ENCODE results near the gene MAP4K1. TPM values are rescaled to one million over a fixed set of nuclear protein-coding genes. Genes with fewer than 3 reads are reported as not detected.
A peak's percentile ranks its signal among the peaks of the same experiment; 100 is the strongest.

The MAP4K1 gene
- total RNA-seq, 1 experiment from 2014 or later = 11.1 TPM

- Histone ChIP-seq H3K4me3 (ENCODE audit: low read depth in 2 of 2, low read length in 2 of 2) (peak overlapping the region; percentile 50 to 68), H3K27ac (ENCODE audit: low read length) (peak overlapping the region; percentile 96), H3K9me3 (ENCODE audit: control insufficient read depth, insufficient read depth, low read depth, low read length) (no peaks in the 10 kb centered on the region), H3K27me3 (ENCODE audit: control insufficient read depth, insufficient read depth, low read length) (no peaks in the 10 kb centered on the region), H3K4me1 (ENCODE audit: control insufficient read depth, insufficient read depth, low read length) (peaks cover 30% of the 10 kb centered on the region), H3K36me3 (ENCODE audit: control insufficient read depth, insufficient read depth, low read length) (no peaks in the 10 kb centered on the region)
- ATAC-seq (no peak), DNase-seq (ENCODE audit: low read depth, low spot score) (no peak)
- TF ChIP-seq POLR2AphosphoS5 (IDR thresholded peaks at IDR 0.05; ENCODE audit: low read depth, low read length) (no peak), TCF7L2 (IDR thresholded peaks at IDR 0.05; ENCODE audit: low read depth, low read length) (no peak), SIN3A (IDR thresholded peaks at IDR 0.05; ENCODE audit: borderline replicate concordance, insufficient read depth, low read depth, low read length) (no peak)
- TF ChIP-seq, protein P1, sequence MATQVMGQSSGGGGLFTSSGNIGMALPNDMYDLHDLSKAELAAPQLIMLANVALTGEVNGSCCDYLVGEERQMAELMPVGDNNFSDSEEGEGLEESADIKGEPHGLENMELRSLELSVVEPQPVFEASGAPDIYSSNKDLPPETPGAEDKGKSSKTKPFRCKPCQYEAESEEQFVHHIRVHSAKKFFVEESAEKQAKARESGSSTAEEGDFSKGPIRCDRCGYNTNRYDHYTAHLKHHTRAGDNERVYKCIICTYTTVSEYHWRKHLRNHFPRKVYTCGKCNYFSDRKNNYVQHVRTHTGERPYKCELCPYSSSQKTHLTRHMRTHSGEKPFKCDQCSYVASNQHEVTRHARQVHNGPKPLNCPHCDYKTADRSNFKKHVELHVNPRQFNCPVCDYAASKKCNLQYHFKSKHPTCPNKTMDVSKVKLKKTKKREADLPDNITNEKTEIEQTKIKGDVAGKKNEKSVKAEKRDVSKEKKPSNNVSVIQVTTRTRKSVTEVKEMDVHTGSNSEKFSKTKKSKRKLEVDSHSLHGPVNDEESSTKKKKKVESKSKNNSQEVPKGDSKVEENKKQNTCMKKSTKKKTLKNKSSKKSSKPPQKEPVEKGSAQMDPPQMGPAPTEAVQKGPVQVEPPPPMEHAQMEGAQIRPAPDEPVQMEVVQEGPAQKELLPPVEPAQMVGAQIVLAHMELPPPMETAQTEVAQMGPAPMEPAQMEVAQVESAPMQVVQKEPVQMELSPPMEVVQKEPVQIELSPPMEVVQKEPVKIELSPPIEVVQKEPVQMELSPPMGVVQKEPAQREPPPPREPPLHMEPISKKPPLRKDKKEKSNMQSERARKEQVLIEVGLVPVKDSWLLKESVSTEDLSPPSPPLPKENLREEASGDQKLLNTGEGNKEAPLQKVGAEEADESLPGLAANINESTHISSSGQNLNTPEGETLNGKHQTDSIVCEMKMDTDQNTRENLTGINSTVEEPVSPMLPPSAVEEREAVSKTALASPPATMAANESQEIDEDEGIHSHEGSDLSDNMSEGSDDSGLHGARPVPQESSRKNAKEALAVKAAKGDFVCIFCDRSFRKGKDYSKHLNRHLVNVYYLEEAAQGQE (IDR thresholded peaks at IDR 0.05; ENCODE audit: insufficient read depth in 1 of 2, low read depth in 2 of 2, low read length in 1 of 2) = no peak
- TF ChIP-seq, protein P2, sequence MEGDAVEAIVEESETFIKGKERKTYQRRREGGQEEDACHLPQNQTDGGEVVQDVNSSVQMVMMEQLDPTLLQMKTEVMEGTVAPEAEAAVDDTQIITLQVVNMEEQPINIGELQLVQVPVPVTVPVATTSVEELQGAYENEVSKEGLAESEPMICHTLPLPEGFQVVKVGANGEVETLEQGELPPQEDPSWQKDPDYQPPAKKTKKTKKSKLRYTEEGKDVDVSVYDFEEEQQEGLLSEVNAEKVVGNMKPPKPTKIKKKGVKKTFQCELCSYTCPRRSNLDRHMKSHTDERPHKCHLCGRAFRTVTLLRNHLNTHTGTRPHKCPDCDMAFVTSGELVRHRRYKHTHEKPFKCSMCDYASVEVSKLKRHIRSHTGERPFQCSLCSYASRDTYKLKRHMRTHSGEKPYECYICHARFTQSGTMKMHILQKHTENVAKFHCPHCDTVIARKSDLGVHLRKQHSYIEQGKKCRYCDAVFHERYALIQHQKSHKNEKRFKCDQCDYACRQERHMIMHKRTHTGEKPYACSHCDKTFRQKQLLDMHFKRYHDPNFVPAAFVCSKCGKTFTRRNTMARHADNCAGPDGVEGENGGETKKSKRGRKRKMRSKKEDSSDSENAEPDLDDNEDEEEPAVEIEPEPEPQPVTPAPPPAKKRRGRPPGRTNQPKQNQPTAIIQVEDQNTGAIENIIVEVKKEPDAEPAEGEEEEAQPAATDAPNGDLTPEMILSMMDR (IDR thresholded peaks at IDR 0.05) = no peak
- ChIA-PET CTCF (interaction anchor here (0.6 to 1.4 kb wide), 7 partner anchors 10 to 1668 kb away, joined by 3 to 8 read pairs (median 3); partner anchors contain the start of gene SAMD4B), POLR2A (interaction anchor here (0.5 to 3.0 kb wide), 14 partner anchors 9 to 643 kb away, joined by 3 to 23 read pairs (median 4); no protein-coding TSS in a partner anchor)
- no TSS peak for BruUV-seq (replicated peaks)
- in situ Hi-C loops (cut with HindIII; ENCODE audit: low pct_unique_long_range_greater_than_20kb, low sequenced_read_pairs) = no loop called here
- intact Hi-C loops (cut with micrococcal nuclease; ENCODE audit: unreplicated experiment) = no loop called here
These were observed 31.1 kb upstream of the MAP4K1 start for GRCh38 chr19:38648769-38649304.

- ATAC-seq = no peak
- TF ChIP-seq, protein P2 (IDR thresholded peaks at IDR 0.05) = no peak
- TF ChIP-seq TCF7L2 (IDR thresholded peaks at IDR 0.05; ENCODE audit: low read depth, low read length) (no peak), POLR2AphosphoS5 (IDR thresholded peaks at IDR 0.05; ENCODE audit: low read depth, low read length) (no peak)
- Histone ChIP-seq H3K27ac (ENCODE audit: low read length) (peak overlapping the region; percentile 96), H3K4me1 (ENCODE audit: control insufficient read depth, insufficient read depth, low read length) (peaks cover 23% of the 10 kb centered on the region), H3K27me3 (ENCODE audit: control insufficient read depth, insufficient read depth, low read length) (no peaks in the 10 kb centered on the region), H3K9me3 (ENCODE audit: control insufficient read depth, insufficient read depth, low read depth, low read length) (no peaks in the 10 kb centered on the region), H3K4me3 (ENCODE audit: low read depth in 2 of 2, low read length in 2 of 2) (peak overlapping the region; percentile 50 to 68), H3K36me3 (ENCODE audit: control insufficient read depth, insufficient read depth, low read length) (no peaks in the 10 kb centered on the region)
- ChIA-PET CTCF (interaction anchor here (0.6 to 2.1 kb wide), 9 partner anchors 9 to 120 kb away, joined by 3 to 22 read pairs (median 3); no protein-coding TSS in a partner anchor), POLR2A (interaction anchor here (0.6 to 3.0 kb wide), 21 partner anchors 9 to 1676 kb away, joined by 3 to 23 read pairs (median 5); partner anchors contain the start of gene EIF3K)
- BruUV-seq (replicated peaks) = TSS peak; percentile 7
- DNase-seq (ENCODE audit: low read depth, low spot score) = no peak
- intact Hi-C loops (cut with micrococcal nuclease; ENCODE audit: unreplicated experiment) = no loop called here
- in situ Hi-C loops (cut with HindIII; ENCODE audit: low pct_unique_long_range_greater_than_20kb, low sequenced_read_pairs) = no loop called here
These were observed 30.4 kb upstream of the MAP4K1 start for GRCh38 chr19:38647966-38648768.
